WI38 (cell line): ENCODE measurements around the gene C22orf15.
"Not testable (repeated sequence)": the region's sequence is repeated elsewhere in the genome, so short reads cannot be mapped to it uniquely, and the experiment has no call there.

Experiments
- H3K4me3 ChIP-seq: 2 replicates; pipeline ENCODE4 v1.5.1; 2011; ENCODE audit warnings: low read depth, mild to moderate bottlenecking, control low read depth, low read length
- TF ChIP-seq, protein P1 (sequence below): IDR thresholded peaks from 2 replicates; pipeline ENCODE4 v1.5.1; 2012; ENCODE audit warnings: low read depth, mild to moderate bottlenecking, control low read depth, low read length

Gene C22orf15

DNA sequence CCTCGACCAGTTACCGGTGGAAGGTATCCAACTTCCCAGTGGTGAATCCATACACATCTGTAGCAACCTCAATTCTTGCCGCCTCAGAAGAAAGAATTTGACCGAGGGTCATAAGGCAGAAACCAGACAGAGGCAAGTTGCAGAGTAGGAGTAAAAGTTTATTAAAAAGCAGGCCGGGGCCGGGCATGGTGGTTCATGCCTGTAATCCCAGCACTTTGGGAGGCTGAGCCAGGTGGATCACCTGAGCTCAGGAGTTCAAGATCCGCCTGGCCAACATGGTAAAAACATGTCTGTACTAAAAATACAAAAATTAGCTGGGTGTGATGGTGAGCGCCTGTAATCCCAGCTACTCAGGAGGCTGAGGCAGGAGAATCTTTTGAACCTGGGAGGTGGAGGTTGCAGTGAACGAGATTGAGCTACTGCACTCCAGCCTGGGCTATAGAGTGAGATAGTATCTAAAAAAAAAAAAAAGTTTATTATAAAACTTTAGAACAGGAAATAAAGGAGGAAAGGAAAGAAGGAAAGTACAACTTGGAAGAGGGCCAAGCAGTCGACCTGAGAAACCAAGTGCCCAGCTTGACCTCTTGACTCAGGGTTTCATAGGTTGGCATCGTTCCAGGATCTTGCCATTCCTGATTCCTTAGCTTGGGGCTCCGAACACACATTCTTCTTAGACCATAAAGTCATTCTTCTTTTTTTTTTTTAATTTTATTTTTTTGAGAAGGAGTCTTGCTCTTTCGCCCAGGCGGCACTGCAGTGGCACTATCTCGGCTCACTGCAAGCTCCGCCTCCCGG is 44.2 kb upstream of the C22orf15 start:
- TF ChIP-seq, protein P1, sequence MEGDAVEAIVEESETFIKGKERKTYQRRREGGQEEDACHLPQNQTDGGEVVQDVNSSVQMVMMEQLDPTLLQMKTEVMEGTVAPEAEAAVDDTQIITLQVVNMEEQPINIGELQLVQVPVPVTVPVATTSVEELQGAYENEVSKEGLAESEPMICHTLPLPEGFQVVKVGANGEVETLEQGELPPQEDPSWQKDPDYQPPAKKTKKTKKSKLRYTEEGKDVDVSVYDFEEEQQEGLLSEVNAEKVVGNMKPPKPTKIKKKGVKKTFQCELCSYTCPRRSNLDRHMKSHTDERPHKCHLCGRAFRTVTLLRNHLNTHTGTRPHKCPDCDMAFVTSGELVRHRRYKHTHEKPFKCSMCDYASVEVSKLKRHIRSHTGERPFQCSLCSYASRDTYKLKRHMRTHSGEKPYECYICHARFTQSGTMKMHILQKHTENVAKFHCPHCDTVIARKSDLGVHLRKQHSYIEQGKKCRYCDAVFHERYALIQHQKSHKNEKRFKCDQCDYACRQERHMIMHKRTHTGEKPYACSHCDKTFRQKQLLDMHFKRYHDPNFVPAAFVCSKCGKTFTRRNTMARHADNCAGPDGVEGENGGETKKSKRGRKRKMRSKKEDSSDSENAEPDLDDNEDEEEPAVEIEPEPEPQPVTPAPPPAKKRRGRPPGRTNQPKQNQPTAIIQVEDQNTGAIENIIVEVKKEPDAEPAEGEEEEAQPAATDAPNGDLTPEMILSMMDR: no peak
- H3K4me3 ChIP-seq: no peak overlapping the region

DNA sequence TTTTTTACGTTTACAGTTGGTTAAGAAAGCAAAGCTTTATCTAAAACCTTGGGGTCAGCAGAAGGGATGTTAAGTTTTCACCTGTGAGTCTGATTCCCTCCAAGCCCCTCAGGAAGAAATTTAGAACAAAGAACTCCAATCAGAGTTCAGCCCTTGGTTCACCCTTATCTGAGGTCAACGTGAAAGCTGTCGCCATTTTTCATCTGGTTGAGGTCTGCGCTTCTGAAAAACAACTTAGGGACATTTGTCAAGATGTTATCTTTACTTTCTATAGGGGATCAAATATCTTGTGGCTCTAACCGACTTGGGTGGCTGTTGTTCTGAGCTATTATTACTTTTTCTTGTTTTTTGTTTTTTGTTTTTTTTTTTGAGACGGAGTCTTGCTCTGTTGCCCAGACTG is 41.9 kb upstream of the C22orf15 start:
- TF ChIP-seq, protein P1: no peak
- no peak overlapping the region for H3K4me3 ChIP-seq

DNA sequence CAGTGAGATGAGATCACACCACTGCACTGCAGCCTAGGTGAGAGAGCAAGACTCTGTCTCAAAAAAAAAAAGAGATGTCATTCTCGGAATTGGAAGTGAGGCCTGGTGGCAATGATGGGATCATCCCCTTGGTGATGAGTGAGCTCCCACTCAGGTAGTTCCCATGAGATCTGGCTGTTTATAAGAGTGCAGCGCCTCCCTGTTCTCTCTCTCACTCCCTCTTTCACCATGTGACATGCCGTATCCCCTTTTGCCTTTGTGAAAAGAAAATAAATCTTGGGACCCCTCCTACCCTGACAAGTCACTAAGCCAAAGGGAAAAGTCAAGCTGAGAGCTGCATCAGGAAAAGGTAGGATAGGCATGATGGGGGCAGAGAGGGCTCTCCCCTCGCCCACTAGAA is 40.6 kb upstream of the C22orf15 start:
- H3K4me3 ChIP-seq: no peak overlapping the region
- TF ChIP-seq, protein P1: no peak

DNA sequence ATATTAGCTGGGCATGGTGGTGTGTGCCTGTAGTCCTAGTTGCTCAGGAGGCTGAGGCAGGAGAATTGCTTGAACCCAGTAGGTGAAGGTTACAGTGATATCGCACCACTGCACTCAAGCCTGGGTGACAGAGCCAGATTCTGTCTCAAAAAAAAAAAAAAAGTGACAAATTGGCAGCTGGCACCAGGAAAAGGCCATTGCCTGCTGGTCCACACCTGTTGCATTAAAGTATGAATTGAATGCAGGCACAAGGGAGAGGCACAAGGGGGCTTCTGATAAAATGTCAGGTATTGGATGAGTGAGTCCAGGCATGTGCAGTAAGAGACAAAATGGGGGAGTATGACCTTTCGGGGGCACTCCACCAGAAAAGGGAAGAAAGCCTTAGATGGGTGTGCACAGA is 40.1 kb upstream of the C22orf15 start:
- TF ChIP-seq, protein P1: no peak
- H3K4me3 ChIP-seq: no peak overlapping the region

DNA sequence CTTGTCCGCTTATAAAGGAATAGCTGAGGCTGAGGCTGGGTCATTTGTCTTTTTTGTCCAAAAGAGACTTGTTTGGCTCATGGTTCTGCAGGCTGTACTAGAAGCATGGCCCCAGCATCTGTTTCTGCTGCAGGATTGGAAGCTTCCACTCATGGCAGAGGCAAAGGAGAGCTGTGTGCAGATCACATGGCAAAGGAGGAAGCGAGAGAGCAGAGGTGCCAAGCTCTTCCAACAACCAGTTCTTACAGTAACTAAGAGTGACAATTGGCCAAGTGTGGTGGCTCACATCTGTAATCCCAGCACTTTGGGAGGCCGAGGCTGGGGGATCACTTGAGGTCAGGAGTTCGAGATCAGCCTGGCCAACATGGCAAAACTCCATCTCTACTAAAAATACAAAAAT is 34.7 kb upstream of the C22orf15 start:
- not testable (repeated sequence) for H3K4me3 ChIP-seq

DNA sequence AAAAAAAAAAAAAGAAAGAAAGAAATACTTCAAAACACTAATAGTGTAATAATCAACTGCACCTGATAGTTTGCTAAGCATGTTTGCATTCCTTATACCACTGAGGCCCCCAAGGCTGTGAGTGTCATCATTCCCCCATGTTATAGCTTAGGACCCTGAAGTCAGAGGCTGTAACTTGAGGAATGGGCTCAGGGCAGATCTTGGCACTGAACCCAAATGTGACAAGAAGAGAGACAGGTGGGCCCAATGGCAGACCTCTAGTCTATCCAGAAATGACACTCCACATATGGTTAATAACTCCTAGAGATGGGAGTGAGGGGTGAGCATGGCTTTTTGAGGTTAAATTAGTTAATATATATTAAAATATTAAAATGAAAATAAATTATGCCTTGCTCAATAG is 25.1 kb upstream of the C22orf15 start:
- TF ChIP-seq, protein P1: no peak

DNA sequence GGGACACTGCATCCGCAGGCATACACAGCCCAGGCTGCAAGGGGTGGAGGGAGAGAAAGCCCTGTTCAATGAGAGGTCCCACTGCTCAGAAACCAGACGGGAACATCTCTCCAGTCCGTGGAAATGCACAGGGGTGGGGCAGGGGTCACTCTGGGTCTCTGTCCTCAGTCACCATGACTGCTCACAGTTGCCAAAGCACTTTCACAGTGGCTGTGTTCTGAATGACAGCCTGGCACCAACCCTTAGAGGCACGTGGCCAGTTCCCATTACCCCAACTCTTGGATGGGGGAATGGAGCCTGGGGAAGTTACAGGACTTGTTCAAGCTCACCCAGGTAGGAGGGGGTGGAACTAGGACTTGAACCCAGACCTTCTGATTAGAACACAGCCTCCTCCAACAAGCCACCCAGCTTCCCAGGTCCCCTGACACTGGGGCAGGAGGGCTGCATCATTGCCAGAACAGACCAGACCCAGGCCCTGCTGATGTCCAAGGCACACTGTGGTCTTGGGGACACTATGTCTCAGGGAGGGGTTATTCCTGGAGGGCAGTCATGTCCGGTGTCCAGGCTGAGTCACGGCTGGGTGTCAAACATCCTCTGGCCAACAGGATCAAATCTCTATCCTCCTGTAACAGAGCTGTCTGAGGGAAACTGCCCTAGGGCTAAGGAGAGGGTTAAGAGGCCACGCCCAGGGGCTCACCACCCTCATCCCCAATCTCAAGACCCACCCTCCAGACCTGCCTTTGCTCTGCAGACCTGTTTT is 20.1 kb upstream of the C22orf15 start:
- no peak overlapping the region for H3K4me3 ChIP-seq
- TF ChIP-seq, protein P1: no peak

More for the DNA sequence above, 25.1 kb upstream of the C22orf15 start:
- no peak overlapping the region for H3K4me3 ChIP-seq
